ENCODE results near the gene GGTLC2.
"Not testable (repeated sequence)": the region's sequence is repeated elsewhere in the genome, so short reads cannot be mapped to it uniquely, and the experiment has no call there.

DNA sequence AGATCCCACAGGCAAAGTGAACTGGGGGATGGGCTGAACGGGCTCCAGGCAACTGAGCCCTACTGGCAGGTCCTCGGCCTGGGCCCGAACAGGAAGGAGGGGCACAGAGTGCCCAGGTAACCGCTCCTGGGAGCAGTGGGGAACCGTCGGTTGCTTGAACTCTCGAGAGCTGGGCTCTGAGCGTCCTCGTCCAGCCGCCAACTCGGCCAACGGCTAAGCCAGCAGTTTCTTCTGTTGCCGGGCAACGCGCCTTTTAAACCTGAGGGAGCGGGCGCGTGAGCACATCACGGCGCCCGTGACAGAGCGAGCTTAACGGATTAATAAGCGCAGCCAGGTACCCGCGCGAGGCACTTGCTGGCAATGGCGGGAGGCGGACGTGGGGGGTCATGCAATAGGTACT, at the start of gene GGTLC2:
- TF ChIP-seq, protein P1, sequence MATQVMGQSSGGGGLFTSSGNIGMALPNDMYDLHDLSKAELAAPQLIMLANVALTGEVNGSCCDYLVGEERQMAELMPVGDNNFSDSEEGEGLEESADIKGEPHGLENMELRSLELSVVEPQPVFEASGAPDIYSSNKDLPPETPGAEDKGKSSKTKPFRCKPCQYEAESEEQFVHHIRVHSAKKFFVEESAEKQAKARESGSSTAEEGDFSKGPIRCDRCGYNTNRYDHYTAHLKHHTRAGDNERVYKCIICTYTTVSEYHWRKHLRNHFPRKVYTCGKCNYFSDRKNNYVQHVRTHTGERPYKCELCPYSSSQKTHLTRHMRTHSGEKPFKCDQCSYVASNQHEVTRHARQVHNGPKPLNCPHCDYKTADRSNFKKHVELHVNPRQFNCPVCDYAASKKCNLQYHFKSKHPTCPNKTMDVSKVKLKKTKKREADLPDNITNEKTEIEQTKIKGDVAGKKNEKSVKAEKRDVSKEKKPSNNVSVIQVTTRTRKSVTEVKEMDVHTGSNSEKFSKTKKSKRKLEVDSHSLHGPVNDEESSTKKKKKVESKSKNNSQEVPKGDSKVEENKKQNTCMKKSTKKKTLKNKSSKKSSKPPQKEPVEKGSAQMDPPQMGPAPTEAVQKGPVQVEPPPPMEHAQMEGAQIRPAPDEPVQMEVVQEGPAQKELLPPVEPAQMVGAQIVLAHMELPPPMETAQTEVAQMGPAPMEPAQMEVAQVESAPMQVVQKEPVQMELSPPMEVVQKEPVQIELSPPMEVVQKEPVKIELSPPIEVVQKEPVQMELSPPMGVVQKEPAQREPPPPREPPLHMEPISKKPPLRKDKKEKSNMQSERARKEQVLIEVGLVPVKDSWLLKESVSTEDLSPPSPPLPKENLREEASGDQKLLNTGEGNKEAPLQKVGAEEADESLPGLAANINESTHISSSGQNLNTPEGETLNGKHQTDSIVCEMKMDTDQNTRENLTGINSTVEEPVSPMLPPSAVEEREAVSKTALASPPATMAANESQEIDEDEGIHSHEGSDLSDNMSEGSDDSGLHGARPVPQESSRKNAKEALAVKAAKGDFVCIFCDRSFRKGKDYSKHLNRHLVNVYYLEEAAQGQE (IDR thresholded peaks at IDR 0.05; ENCODE audit: borderline replicate concordance), result not testable (repeated sequence)
- not testable (repeated sequence) for TF ChIP-seq CTCF (IDR thresholded peaks at IDR 0.05; ENCODE audit: poor library complexity, severe bottlenecking)

All from neural cell (in vitro differentiated cells).